ENCODE data around the gene MXI1.

The MXI1 gene

DNA sequence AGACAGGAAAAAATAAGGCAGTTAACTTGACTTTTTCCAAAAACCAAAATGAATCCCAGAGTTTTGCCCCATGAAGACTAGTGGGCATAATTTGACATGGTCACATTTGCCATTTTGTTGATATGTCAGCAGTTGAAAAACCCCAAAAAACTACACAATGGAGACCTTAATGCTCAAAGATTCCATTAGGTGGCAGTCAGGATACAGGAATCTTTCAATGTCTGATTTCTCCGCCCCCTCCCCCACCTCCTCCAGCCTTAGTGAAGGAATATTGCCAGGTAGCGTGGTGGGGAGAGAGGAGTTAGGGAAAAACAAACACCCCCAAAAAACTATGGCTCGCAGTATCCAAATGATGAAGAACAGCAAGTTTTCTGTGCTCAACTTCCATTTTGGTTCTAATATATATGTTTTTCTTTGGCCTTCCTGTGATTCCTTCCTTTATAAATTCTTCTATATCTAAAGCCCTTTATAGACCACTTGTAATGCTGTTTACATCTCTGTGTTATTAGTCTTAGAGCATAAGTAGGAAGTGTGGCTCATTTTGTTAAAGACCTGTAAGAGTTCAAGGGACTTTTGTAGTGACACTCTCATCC, 104.0 kb downstream of the MXI1 start:
- H3K9me3 ChIP-seq (replicated peaks in 1 of 11) = no peaks in the 10 kb centered on the region
- no peak overlapping the region for H3K4me3 ChIP-seq
- peak overlapping the region in 10 of 11 experiments; percentile 35 to 82 (median 60); a peak in 19 of 22 replicates for H3K4me2 ChIP-seq
- no peaks in the 10 kb centered on the region for H4K20me1 ChIP-seq
- TF ChIP-seq Cebpa-rat (IDR thresholded peaks at IDR 0.05) = no peak
- peaks cover 25 to 36% (median 30%) of the 10 kb centered on the region in 10 experiments for H3K4me1 ChIP-seq
- H3K27ac ChIP-seq = peak overlapping the region in 2 of 11 experiments; percentile 27 to 45; a peak in 3 of 22 replicates
- no peaks in the 10 kb centered on the region for H3K36me3 ChIP-seq
- H3K27me3 ChIP-seq = no peaks in the 10 kb centered on the region
- H3K9ac ChIP-seq = peak overlapping the region in 2 of 11 experiments; percentile 9 to 42; a peak in 3 of 22 replicates

GRCh38 chr10:110312206-110312605, 104.8 kb downstream of the MXI1 start:
- no peak for TF ChIP-seq Cebpa-rat (IDR thresholded peaks at IDR 0.05)
- no peak overlapping the region for H3K4me3 ChIP-seq
- H3K27ac ChIP-seq = no peak overlapping the region
- H3K4me1 ChIP-seq = peaks cover 25 to 36% (median 30%) of the 10 kb centered on the region in 10 experiments
- no peaks in the 10 kb centered on the region for H3K27me3 ChIP-seq
- no peak overlapping the region for H3K4me2 ChIP-seq
- H3K9ac ChIP-seq = no peak overlapping the region
- no peaks in the 10 kb centered on the region for H3K9me3 ChIP-seq (replicated peaks in 1 of 11)
- no peaks in the 10 kb centered on the region for H3K36me3 ChIP-seq
- H4K20me1 ChIP-seq = no peaks in the 10 kb centered on the region

DNA sequence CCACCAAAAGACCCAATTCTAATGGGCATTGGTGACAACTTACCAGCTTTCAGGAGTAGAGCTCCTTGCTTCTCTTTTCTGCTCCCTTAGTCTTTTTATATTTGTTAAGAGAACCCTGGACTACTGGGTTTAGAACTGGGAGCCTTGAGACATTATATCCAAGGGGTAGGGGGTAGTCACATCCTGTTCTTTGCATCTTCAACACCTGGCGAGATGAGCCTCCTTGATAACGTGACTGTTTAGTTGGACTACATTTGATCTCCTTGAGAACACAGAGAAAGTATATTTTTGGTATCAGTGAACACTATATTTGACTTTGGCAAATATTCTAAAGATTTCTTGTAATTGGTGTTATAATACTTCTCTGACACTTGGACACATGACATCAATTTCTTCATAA, 106.3 kb downstream of the MXI1 start:
- no peaks in the 10 kb centered on the region for H4K20me1 ChIP-seq
- TF ChIP-seq Cebpa-rat (IDR thresholded peaks at IDR 0.05) = no peak
- H3K27me3 ChIP-seq = no peaks in the 10 kb centered on the region
- peaks cover 24 to 31% (median 27%) of the 10 kb centered on the region in 10 experiments for H3K4me1 ChIP-seq
- no peak overlapping the region for H3K9ac ChIP-seq
- no peak overlapping the region for H3K27ac ChIP-seq
- H3K36me3 ChIP-seq = no peaks in the 10 kb centered on the region
- H3K9me3 ChIP-seq (replicated peaks in 1 of 11) = no peaks in the 10 kb centered on the region
- H3K4me2 ChIP-seq = no peak overlapping the region
- H3K4me3 ChIP-seq = no peak overlapping the region

DNA sequence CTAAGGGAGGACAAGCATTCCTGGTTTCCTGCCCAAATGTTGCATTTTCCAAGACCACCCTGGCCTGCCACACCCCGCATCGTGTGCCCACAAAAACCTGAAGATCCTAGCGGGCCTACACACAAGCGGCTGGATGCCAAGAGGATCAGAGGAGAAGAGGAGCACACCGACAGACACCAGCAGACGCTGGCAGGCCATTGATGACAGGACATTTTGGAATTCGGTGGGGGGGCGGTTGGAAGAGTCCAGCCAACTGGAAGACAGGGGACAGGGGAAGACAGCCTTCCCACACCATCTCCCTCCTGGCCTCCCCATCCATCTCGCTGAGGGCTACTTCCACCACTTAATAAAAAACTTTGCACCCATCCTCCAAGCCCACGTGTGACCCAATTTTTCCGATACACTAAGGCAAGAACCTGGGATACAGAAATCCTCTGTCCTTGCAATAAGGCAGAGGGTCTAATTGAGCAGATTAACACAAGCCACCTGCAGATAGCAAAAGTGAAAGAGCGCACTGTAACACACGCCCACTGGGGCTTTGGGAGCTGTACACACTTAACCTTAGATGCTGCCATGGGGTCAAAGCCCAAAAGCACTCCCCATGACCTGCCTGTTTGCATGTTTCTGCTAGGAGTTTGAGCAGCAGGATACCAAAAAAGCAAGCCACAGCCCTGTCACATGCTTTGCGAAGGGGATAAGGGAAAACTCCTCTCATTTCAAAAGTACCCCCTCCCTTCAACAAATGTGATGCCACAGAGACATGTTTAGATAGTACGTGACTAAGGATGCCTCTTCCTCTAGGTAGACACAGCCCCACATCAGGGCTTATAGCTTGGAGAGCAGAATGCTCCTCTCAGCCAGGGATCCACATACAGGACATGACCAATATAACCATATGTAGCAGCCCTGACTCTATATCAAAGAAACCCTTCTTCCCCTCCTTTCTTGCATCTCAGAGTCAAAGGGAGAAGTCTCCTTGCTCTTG, 110.8 kb downstream of the MXI1 start:
- no peaks in the 10 kb centered on the region for H3K27me3 ChIP-seq
- H3K27ac ChIP-seq = no peak overlapping the region
- no peaks in the 10 kb centered on the region for H3K4me1 ChIP-seq
- no peaks in the 10 kb centered on the region for H4K20me1 ChIP-seq
- H3K4me3 ChIP-seq = no peak overlapping the region
- no peak for TF ChIP-seq Cebpa-rat (IDR thresholded peaks at IDR 0.05)
- no peak overlapping the region for H3K9ac ChIP-seq
- peaks cover 7 to 23% (median 13%) of the 10 kb centered on the region in 11 experiments; a peak in 18 of 22 replicates for H3K9me3 ChIP-seq (replicated peaks in 1 of 11)
- H3K36me3 ChIP-seq = no peaks in the 10 kb centered on the region
- H3K4me2 ChIP-seq = no peak overlapping the region

DNA sequence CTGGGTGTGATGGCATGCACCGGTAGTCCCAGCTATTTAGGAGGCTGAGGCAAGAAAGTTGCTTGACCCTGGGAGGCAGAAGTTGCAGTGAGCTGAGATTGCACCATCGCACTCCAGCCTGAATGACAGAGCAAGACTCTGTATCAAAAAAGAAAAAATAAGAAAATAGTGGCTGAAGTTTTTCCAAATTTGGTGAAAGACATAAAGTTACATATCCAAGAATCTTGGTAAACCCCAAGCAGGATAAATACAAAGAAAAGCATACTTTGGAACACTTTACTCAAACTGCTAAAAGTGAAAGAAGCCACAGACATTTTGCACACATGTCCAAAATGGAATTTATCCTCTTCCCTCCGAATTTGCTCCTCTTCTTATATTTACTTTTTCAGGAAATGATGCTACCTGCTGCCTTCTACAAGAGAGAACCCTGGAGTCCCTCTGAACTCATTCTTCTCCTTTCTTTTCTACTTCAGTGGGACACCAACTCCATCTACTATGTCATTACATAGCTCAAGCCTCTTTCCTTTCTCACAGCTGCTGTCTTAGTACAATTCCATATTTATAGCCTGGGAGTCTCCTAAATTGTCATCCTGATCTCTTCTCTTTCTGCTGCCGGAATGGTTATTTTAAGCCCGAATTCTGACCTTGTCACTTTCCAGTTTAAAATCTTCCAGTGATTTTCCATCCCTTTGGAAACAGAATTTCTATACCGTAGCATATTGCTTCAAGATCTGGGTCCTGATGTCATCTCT, 114.6 kb downstream of the MXI1 start:
- Histone ChIP-seq H3K9ac (no peak overlapping the region), H3K9me3 (replicated peaks in 1 of 11) (peaks cover 7 to 28% (median 16%) of the 10 kb centered on the region in 11 experiments; a peak in 19 of 22 replicates)
- no peak for TF ChIP-seq Cebpa-rat (IDR thresholded peaks at IDR 0.05)

GRCh38 chr10:110323503-110323902, 116.1 kb downstream of the MXI1 start:
- no peak overlapping the region for H3K9ac ChIP-seq

More for the DNA sequence above, 114.6 kb downstream of the MXI1 start:
- no peaks in the 10 kb centered on the region for H3K27me3 ChIP-seq
- no peak overlapping the region for H3K4me2 ChIP-seq
- no peak overlapping the region for H3K4me3 ChIP-seq
- H3K4me1 ChIP-seq = peaks cover 0 to 3% (median 0%) of the 10 kb centered on the region in 10 experiments; a peak in 1 of 20 replicates
- H3K27ac ChIP-seq = no peak overlapping the region
- no peaks in the 10 kb centered on the region for H4K20me1 ChIP-seq
- no peaks in the 10 kb centered on the region for H3K36me3 ChIP-seq

GRCh38 chr10:110324201-110324804, 116.9 kb downstream of the MXI1 start:
- Histone ChIP-seq H3K9me3 (replicated peaks in 1 of 11) (peaks cover 14 to 38% (median 26%) of the 10 kb centered on the region in 11 experiments), H3K9ac (no peak overlapping the region), H3K36me3 (no peaks in the 10 kb centered on the region), H3K4me1 (peaks cover 0 to 3% (median 0%) of the 10 kb centered on the region in 10 experiments; a peak in 1 of 20 replicates), H3K27ac (no peak overlapping the region), H4K20me1 (no peaks in the 10 kb centered on the region), H3K4me2 (no peak overlapping the region), H3K4me3 (no peak overlapping the region), H3K27me3 (no peaks in the 10 kb centered on the region)
- TF ChIP-seq Cebpa-rat (IDR thresholded peaks at IDR 0.05) = no peak

More at GRCh38 chr10:110323503-110323902, 116.1 kb downstream of the MXI1 start:
- Histone ChIP-seq H3K27ac (no peak overlapping the region), H3K36me3 (no peaks in the 10 kb centered on the region), H4K20me1 (no peaks in the 10 kb centered on the region), H3K4me2 (no peak overlapping the region), H3K27me3 (no peaks in the 10 kb centered on the region), H3K4me3 (no peak overlapping the region), H3K9me3 (replicated peaks in 1 of 11) (peaks cover 7 to 30% (median 18%) of the 10 kb centered on the region in 11 experiments; a peak in 19 of 22 replicates), H3K4me1 (peaks cover 0 to 3% (median 0%) of the 10 kb centered on the region in 10 experiments; a peak in 1 of 20 replicates)
- TF ChIP-seq Cebpa-rat (IDR thresholded peaks at IDR 0.05) = no peak

GRCh38 chr10:110324805-110325280, 117.4 kb downstream of the MXI1 start:
- H3K4me1 ChIP-seq = peaks cover 0 to 3% (median 0%) of the 10 kb centered on the region in 10 experiments; a peak in 1 of 20 replicates
- H4K20me1 ChIP-seq = no peaks in the 10 kb centered on the region
- no peaks in the 10 kb centered on the region; a peak in 1 of 22 replicates for H3K36me3 ChIP-seq
- no peak overlapping the region for H3K27ac ChIP-seq
- H3K9me3 ChIP-seq (replicated peaks in 1 of 11) = peaks cover 19 to 43% (median 31%) of the 10 kb centered on the region in 11 experiments
- H3K4me3 ChIP-seq = no peak overlapping the region
- no peak overlapping the region for H3K9ac ChIP-seq
- no peak overlapping the region for H3K4me2 ChIP-seq
- no peaks in the 10 kb centered on the region for H3K27me3 ChIP-seq
- TF ChIP-seq Cebpa-rat (IDR thresholded peaks at IDR 0.05) = no peak
